Measurements from ENCODE around the gene SMAGP.
"Not testable (repeated sequence)": the region's sequence is repeated elsewhere in the genome, so short reads cannot be mapped to it uniquely, and the experiment has no call there.

Gene SMAGP

GRCh38 chr12:51270067-51270950 lies at the start of gene SMAGP:
SMAGP (minus strand) TSS chr12:51270415; CDS start chr12:51269278, 1,137 bp downstream.
- DNase-seq (ENCODE audit: low spot score), result no peak

GRCh38 chr12:51318846-51319599 lies 48.8 kb upstream of the SMAGP start:
- DNase-seq (ENCODE audit: low spot score), result no peak

DNA sequence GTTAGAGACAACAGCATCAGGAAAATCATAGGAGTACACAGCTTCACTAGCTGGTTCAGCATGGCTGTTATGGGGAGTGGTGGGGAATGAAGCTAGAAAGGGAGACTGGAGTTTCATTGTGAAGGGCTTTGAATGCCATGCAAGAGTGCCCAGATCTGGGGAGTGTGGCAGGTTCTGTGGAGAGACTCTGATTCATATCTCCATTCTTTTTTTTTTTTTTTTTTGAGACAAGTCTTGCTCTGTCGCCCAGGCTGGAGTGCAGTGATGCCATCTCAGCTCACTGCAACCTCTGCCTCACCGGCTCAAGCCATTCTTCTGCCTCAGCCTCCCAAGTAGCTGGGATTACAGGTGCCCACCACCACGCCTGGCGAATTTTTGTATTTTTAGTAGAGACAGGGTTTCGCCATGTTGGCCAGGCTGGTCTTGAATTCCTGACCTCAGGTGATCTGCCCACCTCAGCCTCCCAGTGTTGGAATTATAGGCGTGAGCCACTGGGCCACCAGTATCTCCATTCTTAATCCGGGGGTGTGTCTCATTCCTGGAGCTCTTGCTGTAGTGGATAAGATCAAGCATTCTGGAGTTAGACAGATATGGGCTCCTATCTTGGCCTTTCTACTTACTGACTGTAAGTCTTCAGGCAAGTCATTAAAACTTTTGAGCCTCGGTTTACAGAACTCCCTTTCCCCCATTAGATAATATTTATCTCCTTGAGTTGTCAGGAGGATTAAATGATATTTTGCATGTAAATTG lies 48.0 kb upstream of the SMAGP start:
- DNase-seq (ENCODE audit: low spot score), result not testable (repeated sequence)

DNA sequence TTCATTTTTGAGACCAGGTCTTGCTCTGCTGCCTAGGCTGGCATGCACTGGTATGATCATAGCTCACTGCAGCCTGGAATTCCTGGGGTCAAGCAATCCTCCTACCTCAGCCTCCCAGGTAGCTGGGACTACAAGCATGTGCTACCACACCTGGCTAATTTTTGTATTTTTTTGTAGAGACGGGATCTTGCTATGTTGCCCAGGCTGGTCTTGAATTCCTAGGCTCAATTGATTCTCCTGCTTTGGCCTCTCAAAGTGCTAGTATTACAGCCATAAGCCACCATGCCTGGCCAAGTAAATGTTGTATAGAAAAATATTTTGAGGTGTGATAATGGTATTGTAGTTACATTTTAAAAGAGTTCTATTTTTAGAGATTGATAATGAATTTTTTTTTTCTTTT lies 41.2 kb upstream of the SMAGP start:
- no peak for DNase-seq (ENCODE audit: low spot score)

- no peak for DNase-seq (ENCODE audit: low spot score)
Measured at GRCh38 chr12:51307655-51308593, 37.7 kb upstream of the SMAGP start.

- DNase-seq (ENCODE audit: low spot score), result no peak
Measured at GRCh38 chr12:51306507-51306906, 36.3 kb upstream of the SMAGP start.

DNA sequence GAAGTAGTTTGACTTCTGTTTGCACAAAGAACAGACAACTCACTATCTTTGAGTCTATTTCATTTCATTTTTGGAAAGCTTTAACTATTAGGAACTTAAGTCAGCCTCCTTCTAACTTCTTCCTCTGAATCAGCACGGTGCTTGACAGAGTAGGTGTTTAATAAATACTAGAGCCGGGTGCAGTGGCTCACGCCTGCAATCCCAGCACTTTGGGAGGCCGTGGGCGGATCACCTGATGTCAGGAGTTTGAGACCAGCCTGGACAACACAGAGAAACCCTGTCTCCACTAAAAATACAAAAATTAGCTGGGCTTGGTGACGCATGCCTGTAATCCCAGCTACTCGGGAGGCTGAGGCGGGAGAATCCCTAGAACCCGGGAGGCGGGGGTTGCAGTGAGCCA lies 30.6 kb upstream of the SMAGP start:
- DNase-seq (ENCODE audit: low spot score), result peak; percentile 6

DNA sequence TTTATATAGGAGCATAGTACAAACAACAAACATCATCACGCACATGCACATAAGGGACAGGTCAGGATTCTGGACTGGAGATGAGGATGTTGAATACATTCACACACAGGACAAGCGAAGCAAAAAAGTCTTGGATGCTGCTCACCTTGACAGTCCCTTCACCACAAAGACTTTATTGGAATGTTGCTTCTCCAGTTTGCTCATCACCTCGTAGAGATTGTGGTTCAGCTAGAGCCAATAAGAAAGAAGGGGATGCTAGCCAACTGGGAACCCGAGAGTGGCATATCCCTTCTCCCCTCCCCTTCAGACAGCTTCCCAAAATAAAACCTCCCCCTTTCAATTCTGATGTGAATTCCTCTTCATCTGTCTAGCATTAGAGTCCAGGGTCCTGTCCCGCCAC lies 25.4 kb upstream of the SMAGP start:
- DNase-seq (ENCODE audit: low spot score), result no peak

DNA sequence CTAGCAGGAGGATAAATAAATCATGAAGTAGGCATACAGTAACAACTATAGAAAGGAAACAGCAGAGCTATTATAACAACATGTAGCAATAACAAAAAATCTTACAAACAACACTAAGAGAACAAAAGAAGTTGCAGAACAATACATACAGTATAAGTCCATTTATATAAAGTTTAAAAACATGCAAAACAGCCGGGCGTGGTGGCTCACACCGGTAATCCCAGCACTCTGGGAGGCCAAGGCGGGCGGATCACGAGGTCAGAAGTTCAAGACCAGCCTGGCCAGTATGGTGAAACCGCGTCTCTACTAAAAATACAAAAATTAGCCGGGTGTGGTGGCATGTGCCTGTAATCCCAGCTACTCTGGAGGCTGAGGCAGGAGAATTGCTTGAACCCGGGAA lies 23.9 kb upstream of the SMAGP start:
- DNase-seq (ENCODE audit: low spot score), result not testable (repeated sequence)

DNA sequence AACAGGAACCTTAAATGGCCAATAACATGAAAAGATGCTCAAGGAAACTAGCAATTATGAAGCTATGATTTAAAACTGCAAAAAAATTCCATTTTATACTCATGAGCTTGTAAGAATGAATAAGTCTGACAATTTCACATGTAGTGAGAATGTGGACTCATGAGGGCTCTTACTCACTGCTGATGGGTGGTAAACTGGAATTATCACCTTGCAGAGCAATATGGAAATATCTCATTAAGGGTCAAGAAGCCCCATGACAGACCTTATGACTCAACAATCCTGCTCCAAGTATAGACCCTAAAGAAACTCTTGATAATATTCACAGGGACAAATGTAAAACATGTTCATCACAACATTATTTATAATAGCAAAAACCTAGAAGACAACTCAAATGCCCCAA lies 23.5 kb upstream of the SMAGP start:
- no peak for DNase-seq (ENCODE audit: low spot score)

DNA sequence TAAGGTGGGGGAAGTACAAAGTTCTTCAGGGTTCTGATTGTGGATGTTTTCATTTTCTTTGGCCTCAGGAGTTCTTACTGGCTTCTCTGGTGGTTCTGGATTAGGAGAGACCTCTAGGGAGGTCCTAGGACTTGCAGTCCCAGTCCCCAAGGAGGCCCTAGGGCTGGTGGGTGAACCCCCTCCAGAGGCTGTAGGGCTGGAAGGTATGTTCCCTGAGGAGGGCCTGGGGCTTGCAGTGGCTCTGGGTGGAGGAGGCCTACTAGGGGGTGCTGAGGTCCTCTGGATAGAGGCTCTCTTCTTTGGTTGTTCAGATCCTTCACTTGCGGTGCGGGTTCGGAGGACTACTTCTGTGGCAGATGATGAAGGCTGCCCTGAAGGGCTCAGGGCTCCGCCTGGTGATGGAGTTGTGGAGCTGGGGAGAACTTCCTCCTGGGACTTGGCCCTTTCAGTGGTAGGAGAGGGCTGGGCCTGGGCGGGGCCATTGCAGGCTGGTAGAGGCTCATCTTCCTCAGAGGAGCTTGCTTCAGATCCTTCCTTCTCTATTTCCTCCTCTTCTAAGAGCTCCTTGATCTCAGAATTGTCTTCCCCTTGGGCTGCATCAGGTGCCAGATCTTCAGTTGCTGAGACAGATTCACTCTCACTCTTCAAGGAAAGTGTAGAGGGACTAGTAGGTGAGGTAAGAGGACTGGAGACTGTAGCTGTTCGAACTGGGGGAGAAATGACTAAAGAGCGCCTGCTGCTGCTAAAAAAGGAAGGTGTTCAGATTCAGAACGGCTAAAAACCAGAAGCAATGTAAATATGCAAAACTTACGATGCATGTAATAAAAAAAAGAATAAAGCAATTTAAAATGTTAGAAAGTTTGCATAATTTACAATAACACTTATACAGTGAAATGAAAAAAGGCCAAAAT lies 21.6 kb upstream of the SMAGP start:
- DNase-seq (ENCODE audit: low spot score), result not testable (repeated sequence)

- DNase-seq (ENCODE audit: low spot score), result no peak
Measured at GRCh38 chr12:51285843-51286242, 15.6 kb upstream of the SMAGP start.

GRCh38 chr12:51281202-51281924 lies 11.1 kb upstream of the SMAGP start:
- DNase-seq (ENCODE audit: low spot score), result no peak

DNA sequence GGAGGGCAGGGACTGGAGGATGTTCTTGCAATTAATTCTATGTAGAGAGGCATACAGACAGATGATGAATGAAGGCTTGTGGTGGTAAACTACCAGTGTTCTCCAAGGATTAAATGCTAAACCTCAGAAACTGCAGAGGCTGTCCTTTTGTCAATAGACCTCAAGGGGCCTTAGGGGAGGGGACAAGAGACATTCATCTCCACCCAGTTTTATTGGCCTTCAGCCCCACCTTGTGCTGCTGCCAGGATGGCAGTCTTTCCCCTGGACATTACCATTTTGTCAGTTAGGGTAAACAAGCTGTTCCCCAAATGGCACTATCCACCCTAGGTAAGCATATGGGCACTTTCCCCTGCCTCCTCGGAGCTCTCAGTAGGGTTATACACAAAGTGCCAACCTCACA lies 4.9 kb upstream of the SMAGP start:
- no peak for DNase-seq (ENCODE audit: low spot score)

DNA sequence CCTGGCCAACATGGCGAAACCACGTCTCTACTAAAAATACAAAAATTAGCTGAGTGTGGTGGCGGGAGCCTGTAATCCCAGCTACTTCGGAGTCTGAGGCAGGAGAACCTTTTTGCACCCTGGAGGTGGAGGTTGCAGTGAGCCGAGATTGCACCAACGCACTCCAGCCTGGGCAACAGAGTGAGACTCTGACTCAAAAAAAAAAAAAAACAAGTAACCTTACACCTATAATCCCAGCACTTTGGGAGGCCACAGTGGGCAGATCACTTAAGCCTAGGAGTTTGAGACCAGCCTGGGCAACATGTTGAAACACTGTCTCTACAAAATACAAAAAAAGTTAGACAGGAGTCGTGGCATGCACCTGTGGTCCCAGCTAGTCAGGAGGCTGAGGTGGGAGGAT lies 2.6 kb upstream of the SMAGP start:
- DNase-seq (ENCODE audit: low spot score), result not testable (repeated sequence)

- no peak for DNase-seq (ENCODE audit: low spot score)
Measured at GRCh38 chr12:51270951-51271518, 820 bp upstream of the SMAGP start.

GRCh38 chr12:51269174-51270066 lies 795 bp downstream of the SMAGP start:
- no peak for DNase-seq (ENCODE audit: low spot score)

DNA sequence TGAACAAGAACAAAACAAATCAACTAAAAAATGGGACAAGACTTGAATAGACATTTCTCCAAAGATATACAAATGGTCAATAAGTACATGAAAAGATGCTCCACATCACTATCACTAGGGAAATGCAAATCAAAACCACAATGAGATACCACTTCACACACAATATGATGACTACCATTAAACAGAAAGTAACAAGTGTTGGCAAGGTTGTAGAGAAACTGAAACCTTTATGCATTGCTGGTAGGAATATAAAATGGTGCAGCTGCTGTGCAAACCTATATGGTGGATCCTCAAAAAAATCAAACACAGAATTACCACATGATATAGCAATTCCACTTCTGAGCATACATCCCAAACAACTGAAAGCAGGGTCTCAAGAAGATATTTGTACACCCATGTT lies 5.2 kb downstream of the SMAGP start:
- DNase-seq (ENCODE audit: low spot score), result no peak
